Measurements from ENCODE around the gene ARL14EPL.

DNA sequence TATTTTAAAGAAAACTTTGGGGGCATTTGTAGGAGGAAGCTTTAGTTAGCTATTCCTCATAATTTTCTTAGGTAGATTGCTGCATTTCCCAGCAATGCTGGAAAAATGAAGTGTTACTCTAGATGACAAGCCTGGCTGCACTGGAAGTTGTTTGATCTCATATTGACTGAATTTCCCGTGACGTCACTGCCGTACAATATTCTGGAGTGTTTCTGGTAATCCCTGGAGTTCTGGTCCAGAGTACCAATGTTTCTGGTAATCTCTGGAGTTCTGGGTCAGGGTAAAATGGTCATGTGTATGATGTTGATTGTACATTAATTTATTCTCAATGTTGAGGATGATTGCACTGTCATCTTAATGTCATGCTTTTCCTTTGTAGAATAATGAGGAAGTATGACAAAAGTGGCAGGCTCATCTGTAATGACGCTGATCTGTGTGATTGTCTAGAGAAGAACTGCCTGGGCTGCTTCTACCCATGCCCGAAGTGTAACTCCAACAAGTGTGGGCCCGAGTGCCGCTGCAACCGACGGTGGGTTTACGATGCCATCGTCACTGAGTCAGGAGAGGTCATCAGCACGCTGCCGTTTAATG lies 26.2 kb downstream of the ARL14EPL start:
- TF ChIP-seq, protein P1, sequence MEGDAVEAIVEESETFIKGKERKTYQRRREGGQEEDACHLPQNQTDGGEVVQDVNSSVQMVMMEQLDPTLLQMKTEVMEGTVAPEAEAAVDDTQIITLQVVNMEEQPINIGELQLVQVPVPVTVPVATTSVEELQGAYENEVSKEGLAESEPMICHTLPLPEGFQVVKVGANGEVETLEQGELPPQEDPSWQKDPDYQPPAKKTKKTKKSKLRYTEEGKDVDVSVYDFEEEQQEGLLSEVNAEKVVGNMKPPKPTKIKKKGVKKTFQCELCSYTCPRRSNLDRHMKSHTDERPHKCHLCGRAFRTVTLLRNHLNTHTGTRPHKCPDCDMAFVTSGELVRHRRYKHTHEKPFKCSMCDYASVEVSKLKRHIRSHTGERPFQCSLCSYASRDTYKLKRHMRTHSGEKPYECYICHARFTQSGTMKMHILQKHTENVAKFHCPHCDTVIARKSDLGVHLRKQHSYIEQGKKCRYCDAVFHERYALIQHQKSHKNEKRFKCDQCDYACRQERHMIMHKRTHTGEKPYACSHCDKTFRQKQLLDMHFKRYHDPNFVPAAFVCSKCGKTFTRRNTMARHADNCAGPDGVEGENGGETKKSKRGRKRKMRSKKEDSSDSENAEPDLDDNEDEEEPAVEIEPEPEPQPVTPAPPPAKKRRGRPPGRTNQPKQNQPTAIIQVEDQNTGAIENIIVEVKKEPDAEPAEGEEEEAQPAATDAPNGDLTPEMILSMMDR (IDR thresholded peaks at IDR 0.05; ENCODE audit: insufficient read depth, low read depth, low read length): no peak
- TF ChIP-seq EZH2 (IDR thresholded peaks at IDR 0.05; ENCODE audit: insufficient read depth, low read length): no peak
